ENCODE measurements around the gene WNT3A.

DNA sequence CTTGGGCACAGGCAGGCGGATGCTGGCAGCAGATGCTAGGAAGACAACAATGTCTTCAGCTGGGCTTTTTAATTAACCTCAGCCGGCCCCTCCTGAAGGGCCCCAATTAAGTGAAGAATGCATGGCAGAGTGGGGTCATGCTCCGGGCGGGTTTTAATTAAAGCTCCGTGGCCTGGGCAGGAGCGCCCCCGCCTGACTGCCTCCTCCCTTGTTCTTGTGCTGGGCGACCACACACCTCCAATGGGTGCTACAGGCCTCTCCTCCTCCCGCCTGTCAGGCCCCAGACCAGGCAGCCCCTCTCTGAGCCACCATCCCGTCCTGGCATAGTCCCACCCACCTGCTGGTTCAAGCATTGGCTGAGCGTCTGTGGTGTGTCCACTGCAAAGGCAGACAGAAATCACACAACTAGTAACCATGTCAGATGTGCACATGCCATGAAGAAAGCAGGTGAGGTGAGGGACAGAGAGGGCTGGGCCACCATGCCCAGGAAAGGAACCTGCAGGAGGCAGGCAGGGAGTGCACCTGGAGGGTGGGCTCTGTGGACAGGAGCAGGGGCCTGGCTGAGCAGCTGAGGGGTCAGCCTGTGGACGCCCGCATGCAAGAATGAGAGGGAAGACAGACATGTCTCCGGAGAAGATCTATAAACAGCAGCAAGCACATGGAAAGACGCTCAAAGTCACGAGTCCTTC, 67.2 kb downstream of the WNT3A start:
- TF ChIP-seq CTCF (IDR thresholded peaks at IDR 0.05 in 8 of 11, conservative IDR thresholded peaks at IDR 0.05 in 3 of 11) = no peak
- TF ChIP-seq POLR2A (IDR thresholded peaks at IDR 0.05) = no peak
- TF ChIP-seq POLR2AphosphoS5 (IDR thresholded peaks at IDR 0.05) = no peak

Data from spleen (tissue), 7 donors.